ENCODE measurements around the gene DOK4. TPM values are rescaled to one million over a fixed set of nuclear protein-coding genes. Genes with fewer than 3 reads are reported as not detected.
"Not testable (repeated sequence)": the region's sequence is repeated elsewhere in the genome, so short reads cannot be mapped to it uniquely, and the experiment has no call there.

DOK4 gene
- total and polyA plus RNA-seq, 2 of the 8 experiments (the other 6 are each of a cell fraction or from before 2014, with no cell fraction given), result 24.0 to 28.9 TPM

- TF ChIP-seq EZH2 (IDR thresholded peaks at IDR 0.05; ENCODE audit: low read depth, low read length, severe bottlenecking) (no peak), CHD2 (IDR thresholded peaks at IDR 0.05; ENCODE audit: low read length) (no peak)
These were observed 14.4 kb upstream of the DOK4 start (continued) for GRCh38 chr16:57500578-57501111.

DNA sequence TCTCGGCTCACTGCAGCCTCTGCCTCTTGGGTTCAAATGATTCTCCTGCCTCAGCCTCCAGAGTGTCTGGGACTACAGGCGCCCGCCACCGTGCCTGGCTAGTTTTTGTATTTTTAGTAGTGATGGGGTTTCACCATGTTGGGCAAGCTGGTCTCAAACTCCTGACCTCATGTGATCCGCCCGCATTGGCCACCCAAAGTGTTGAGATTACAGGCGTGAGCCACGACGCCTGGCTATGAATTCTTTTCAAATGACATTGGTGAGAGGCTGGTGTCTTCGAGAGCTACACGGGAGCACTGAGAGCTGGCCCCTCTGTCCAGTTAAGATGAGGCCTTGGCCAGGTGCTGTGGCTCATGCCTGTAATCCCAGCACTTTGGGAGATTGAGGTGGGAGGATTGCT, 13.6 kb upstream of the DOK4 start:
- H4K20me1 ChIP-seq (replicated peaks in 1 of 2; ENCODE audit: control insufficient read depth in 1 of 2, insufficient read depth in 2 of 2, low read length in 2 of 2); H2BK20ac ChIP-seq (ENCODE audit: low read length); H3K23ac ChIP-seq (ENCODE audit: insufficient read length); H2BK5ac ChIP-seq (ENCODE audit: low read depth, low read length); H2BK120ac ChIP-seq (replicated peaks; ENCODE audit: low read depth, low read length); DNase-seq (ENCODE audit: low read depth in 1 of 2, low spot score in 2 of 2); H3K79me2 ChIP-seq (ENCODE audit: control insufficient read depth in 1 of 2, insufficient read depth in 2 of 2, low read length in 2 of 2); H2AFZ ChIP-seq (ENCODE audit: low read length); H3K27me3 ChIP-seq (replicated peaks in 1 of 4; ENCODE audit: control insufficient read depth in 3 of 4, extremely low read depth in 1 of 4, insufficient read depth in 3 of 4, low read length in 3 of 4); H2AK5ac ChIP-seq (ENCODE audit: low read depth, low read length); H4K5ac ChIP-seq (ENCODE audit: insufficient read length, low read depth, low read length); H3K14ac ChIP-seq (ENCODE audit: insufficient read length); H3K4me3 ChIP-seq (ENCODE audit: extremely low read depth in 1 of 4, insufficient read depth in 2 of 4, low read depth in 3 of 4, low read length in 4 of 4); H3K9ac ChIP-seq (replicated peaks in 1 of 4; ENCODE audit: extremely low read depth in 1 of 4, low read depth in 3 of 4, low read length in 3 of 4); H2BK12ac ChIP-seq (ENCODE audit: low read depth, low read length); H3K23me2 ChIP-seq (ENCODE audit: low read depth, low read length); H3K18ac ChIP-seq (ENCODE audit: extremely low read depth, low read length); H3K79me1 ChIP-seq (ENCODE audit: low read depth, low read length); H3K4ac ChIP-seq (replicated peaks; ENCODE audit: insufficient read length, low read depth, low read length); FAIRE-seq; H3K4me2 ChIP-seq (ENCODE audit: insufficient read depth in 1 of 2, low read depth in 2 of 2, low read length in 2 of 2); H3K56ac ChIP-seq (replicated peaks; ENCODE audit: insufficient read length, low read depth, low read length); H4K91ac ChIP-seq (replicated peaks; ENCODE audit: insufficient read length, low read length); H3K27ac ChIP-seq (ENCODE audit: low read depth, low read length); H2BK15ac ChIP-seq (ENCODE audit: low read length); H3K9me3 ChIP-seq (ENCODE audit: insufficient read depth in 2 of 2, low read depth in 1 of 2, low read length in 1 of 2); H3K4me1 ChIP-seq (replicated peaks in 1 of 4; ENCODE audit: control insufficient read depth in 3 of 4, insufficient read depth in 4 of 4, low read length in 3 of 4); H3K36me3 ChIP-seq (ENCODE audit: control insufficient read depth in 2 of 4, insufficient read depth in 4 of 4, low read length in 3 of 4); H4K8ac ChIP-seq (ENCODE audit: extremely low read depth, insufficient read depth, low read length): not testable (repeated sequence)
- POLR2A ChIA-PET (ENCODE audit: partially characterized antibody), result interaction anchor here (1.1 kb wide), 1 partner anchor 263 kb away, joined by 3 read pairs; no protein-coding TSS in a partner anchor
- CTCF ChIA-PET (ENCODE audit: partially characterized antibody), result interaction anchor here (1.5 to 3.7 kb wide), 4 partner anchors 12 to 23 kb away, joined by 5 to 11 read pairs (median 6); no protein-coding TSS in a partner anchor
- WGBS, 2 experiments (ENCODE audit: extremely low coverage in 1 of 2, insufficient coverage in 1 of 2, insufficient read length in 1 of 2, insufficient replicate concordance in 2 of 2, low coverage in 1 of 2, low lambda C conversion rate in 2 of 2, missing lambda C conversion rate in 1 of 2), result 97% methylated on average over 11 of the region's 11 CpGs; no CpG with 5 or more reads in 1 of the 2 experiments

Measured in H1 (cell line).